SJCRH30 (cell line): Measurements from ENCODE around the gene EPHA7. TPM values are rescaled to one million over a fixed set of nuclear protein-coding genes. Genes with fewer than 3 reads are reported as not detected.
A peak's percentile ranks its signal among the peaks of the same experiment; 100 is the strongest.

Experiments
- DNase-seq, 2 experiments: peaks; one replicate each; pipeline ENCODE4 v3.0.0-alpha.2; 2015 to 2020
- H3K27ac ChIP-seq: fragments of 250-450 bp; sonication (Bioruptor Pico); 2 replicates; pipeline ENCODE4 v1.5.1; 2020; ENCODE audit warnings: mild to moderate bottlenecking, moderate library complexity
- H3K27me3 ChIP-seq: fragments of 250-450 bp; sonication (Bioruptor Pico); 2 replicates; pipeline ENCODE4 v1.5.1; 2020; ENCODE audit warnings: mild to moderate bottlenecking, moderate library complexity
- H3K36me3 ChIP-seq: fragments of 250-450 bp; sonication (Bioruptor Pico); 2 replicates; pipeline ENCODE4 v1.5.1; 2020; ENCODE audit warnings: mild to moderate bottlenecking, moderate library complexity
- H3K4me1 ChIP-seq: fragments of 250-450 bp; sonication (Bioruptor Pico); 2 replicates; pipeline ENCODE4 v1.5.1; 2020; ENCODE audit warnings: mild to moderate bottlenecking, moderate library complexity
- H3K4me3 ChIP-seq: fragments of 250-450 bp; sonication (Bioruptor Pico); 2 replicates; pipeline ENCODE4 v1.5.1; 2020; ENCODE audit warnings: mild to moderate bottlenecking, moderate library complexity
- H3K9me3 ChIP-seq: fragments of 250-450 bp; sonication (Bioruptor Pico); replicated peaks from 2 replicates; pipeline ENCODE4 v1.5.1; 2020; ENCODE audit warnings: mild to moderate bottlenecking, moderate library complexity
- total RNA-seq: library from RNA; depleted of rRNA; stranded (reverse); fragments of >200 nt; shearing (Covaris generic); gene quantifications from 2 replicates; pipeline ENCODE4 v1.2.3, GENCODE V29; 2014

Gene EPHA7
- total RNA-seq, 1 experiment from 2014 or later, result 89.0 TPM

DNA sequence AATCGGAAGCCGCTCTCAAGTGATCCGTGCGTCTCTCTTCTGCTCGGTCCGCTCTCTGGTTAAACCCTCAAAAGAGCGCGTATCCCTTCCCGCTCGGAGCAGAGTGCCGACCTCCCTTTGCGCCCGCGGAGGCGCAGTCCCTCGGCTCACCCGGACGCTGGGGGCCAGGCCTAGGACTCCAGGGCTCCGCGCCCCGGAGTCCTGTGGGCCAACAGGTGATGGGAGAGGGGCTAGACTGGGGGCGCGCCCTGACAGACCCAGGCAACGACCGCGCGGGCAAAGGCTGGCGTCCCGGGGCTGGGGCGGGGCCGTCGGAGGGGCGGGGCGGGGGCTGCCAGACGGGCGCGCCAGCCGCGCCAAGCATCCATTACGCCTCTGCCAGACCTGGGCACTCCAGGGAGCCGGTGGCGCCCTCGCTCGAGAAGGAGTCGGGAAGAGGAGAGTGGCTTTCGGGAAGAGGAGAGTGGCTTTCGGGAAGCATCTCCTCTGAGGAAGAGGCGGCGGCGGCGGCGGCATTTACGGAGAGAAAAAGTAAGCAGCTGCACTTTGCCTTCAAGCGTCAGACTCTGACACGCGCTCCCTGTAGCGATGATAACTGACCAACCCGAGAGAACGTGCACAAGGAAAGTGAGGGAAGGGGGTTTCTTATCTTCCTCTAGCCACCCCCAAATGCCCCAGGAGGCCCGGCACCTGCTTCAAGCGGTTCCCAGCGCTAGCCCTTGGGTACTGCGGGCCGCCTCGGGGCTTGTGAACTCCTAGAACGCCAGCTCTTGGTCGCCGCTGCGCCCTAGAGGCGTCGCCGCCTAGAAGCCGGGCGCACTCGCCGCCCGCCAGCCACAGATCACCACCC lies 2.6 kb downstream of the EPHA7 start:
- H3K27me3 ChIP-seq, result no peaks in the 10 kb centered on the region
- peak; percentile 92 for DNase-seq
- H3K36me3 ChIP-seq, result peaks cover 25% of the 10 kb centered on the region
- peak overlapping the region; percentile 92 for H3K27ac ChIP-seq
- H3K4me3 ChIP-seq, result peak overlapping the region; percentile 70
- H3K9me3 ChIP-seq, result no peaks in the 10 kb centered on the region
- H3K4me1 ChIP-seq, result peaks cover 19% of the 10 kb centered on the region

DNA sequence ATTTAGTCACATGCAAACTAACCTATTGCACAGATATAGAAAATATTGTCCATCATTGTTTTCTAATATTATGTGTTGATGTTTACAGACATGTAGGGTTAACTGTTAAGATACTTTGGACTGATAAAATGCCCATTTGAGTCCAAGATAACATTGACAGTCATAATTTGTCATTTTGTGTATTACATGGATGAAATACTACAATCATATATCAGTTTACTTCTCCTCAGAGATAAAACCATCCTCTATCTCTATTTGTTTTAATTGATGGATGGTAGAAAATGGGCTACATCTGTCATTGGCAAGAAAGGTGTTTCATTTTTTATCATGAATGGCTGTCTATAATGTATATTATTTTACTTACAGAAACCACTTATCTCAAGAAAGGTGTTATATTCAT lies 6.2 kb downstream of the EPHA7 start:
- H3K4me3 ChIP-seq, result no peak overlapping the region
- H3K9me3 ChIP-seq, result no peaks in the 10 kb centered on the region
- H3K27me3 ChIP-seq, result no peaks in the 10 kb centered on the region
- no peak for DNase-seq
- H3K27ac ChIP-seq, result no peak overlapping the region
- H3K4me1 ChIP-seq, result peaks cover 18% of the 10 kb centered on the region
- H3K36me3 ChIP-seq, result peaks cover 60% of the 10 kb centered on the region

DNA sequence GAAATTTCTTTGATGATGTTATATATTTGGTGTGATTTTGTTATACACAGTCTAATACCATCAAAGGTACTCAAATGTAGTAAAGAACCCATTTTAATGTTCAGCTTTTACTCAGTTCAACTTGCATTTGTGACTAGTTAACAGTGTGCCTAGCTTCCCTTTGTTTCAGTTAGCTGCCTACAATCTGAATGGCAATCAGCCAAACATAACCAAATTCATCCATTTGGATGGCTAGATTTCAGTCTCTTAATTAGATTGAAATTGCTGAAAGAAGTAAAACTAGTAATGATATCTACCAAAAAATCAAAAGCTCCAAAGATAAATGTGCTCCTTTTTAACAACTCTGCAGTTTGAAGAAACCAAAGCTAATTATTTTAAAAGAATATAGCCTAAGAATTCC lies 6.9 kb downstream of the EPHA7 start:
- Histone ChIP-seq H3K4me3 (no peak overlapping the region), H3K9me3 (no peaks in the 10 kb centered on the region), H3K4me1 (peaks cover 18% of the 10 kb centered on the region), H3K36me3 (peaks cover 67% of the 10 kb centered on the region), H3K27ac (no peak overlapping the region), H3K27me3 (no peaks in the 10 kb centered on the region)
- DNase-seq, result peak in 1 of 2 experiments; percentile 51

DNA sequence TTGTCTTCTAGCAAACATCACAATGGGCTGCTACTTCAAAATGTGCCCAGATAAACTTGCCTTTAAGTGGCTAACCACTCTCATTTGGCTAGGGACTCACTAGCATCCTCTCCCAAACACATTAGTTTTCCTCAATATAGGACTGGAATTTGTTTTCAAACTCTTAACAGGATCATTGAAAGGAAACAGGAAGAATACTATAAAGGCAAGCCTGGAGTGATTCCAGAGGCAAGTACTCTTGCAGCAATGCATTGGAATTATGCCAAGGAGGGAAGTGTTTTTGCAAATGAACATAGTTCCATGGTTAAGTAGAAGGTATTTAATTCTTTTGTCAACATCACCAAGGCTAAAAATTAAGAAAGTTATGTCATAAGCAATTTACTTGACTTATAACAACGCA lies 12.2 kb downstream of the EPHA7 start:
- no peaks in the 10 kb centered on the region for H3K27me3 ChIP-seq
- no peaks in the 10 kb centered on the region; the same call in 1 of the 2 replicates for H3K4me1 ChIP-seq
- DNase-seq, result peak in 1 of 2 experiments; percentile 40
- no peak overlapping the region for H3K4me3 ChIP-seq
- peaks cover 87% of the 10 kb centered on the region for H3K36me3 ChIP-seq
- H3K27ac ChIP-seq, result no peak overlapping the region
- no peaks in the 10 kb centered on the region for H3K9me3 ChIP-seq

DNA sequence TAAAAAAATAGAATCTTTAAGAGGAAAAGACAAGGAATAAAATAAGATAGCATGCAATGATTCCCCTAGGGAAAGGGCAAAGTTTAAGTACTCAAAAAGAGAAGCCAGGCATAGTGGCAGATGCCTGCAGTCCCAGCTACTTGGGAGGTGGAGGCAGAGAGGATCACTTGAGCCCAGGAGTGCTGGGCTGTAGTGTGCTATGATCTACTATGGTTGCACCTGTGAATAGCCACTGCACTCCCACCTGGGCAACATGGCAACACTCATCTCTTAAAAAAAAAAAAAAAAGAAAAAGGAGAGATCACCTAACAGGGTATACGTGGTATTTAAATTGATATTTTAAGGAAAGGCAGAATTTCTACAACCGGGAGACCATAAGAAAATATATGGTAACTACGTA lies 16.0 kb downstream of the EPHA7 start:
- Histone ChIP-seq H3K4me3 (no peak overlapping the region), H3K27me3 (no peaks in the 10 kb centered on the region), H3K27ac (no peak overlapping the region), H3K9me3 (no peaks in the 10 kb centered on the region), H3K4me1 (peaks cover 10% of the 10 kb centered on the region), H3K36me3 (peaks cover 84% of the 10 kb centered on the region)
- DNase-seq, result no peak

DNA sequence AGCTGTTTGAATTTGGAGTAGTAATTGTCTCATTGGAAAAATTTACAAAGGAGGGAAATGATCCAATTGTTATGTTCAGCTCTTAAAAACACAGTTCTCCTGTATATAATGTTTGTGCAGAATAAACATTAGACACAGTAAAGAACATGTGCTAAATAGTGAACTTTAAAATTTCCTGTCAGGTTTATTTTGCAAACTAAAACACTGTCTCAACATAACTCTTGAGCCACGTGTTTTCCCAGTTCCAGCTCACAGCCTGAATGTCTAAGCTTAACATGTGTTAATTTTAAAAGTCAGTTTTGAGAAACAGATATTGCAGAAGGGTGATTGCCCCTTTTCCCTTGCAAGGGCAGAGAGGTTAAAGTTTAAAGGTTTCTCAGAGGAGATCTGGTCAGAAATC lies 20.6 kb downstream of the EPHA7 start:
- Histone ChIP-seq H3K4me1 (peaks cover 46% of the 10 kb centered on the region), H3K27ac (no peak overlapping the region), H3K9me3 (no peaks in the 10 kb centered on the region), H3K4me3 (no peak overlapping the region), H3K36me3 (peaks cover 60% of the 10 kb centered on the region), H3K27me3 (no peaks in the 10 kb centered on the region)
- no peak for DNase-seq

DNA sequence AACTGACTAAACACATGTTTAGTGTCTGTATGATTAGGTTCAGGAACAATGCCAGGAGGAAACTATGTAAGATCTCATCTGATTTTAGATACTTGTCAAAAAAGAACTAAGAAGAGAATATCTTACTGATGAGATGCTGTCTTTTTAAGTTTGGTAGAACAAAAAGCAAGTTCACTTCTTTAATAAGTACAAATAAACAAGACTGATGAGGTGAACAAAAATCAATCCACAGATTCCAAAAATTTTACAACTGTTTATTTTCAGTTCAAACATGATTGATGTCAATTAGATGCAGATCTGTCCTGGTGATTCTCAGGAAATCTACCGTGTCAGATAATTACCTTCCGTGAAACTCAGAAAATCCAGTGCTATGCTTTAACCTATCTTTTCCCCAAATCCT lies 24.9 kb downstream of the EPHA7 start:
- H3K9me3 ChIP-seq, result no peaks in the 10 kb centered on the region
- H3K27ac ChIP-seq, result peak overlapping the region; percentile 91
- no peaks in the 10 kb centered on the region for H3K27me3 ChIP-seq
- H3K4me1 ChIP-seq, result peaks cover 68% of the 10 kb centered on the region
- no peak overlapping the region for H3K4me3 ChIP-seq
- H3K36me3 ChIP-seq, result peaks cover 35% of the 10 kb centered on the region
- DNase-seq, result peak in 1 of 2 experiments; percentile 65

DNA sequence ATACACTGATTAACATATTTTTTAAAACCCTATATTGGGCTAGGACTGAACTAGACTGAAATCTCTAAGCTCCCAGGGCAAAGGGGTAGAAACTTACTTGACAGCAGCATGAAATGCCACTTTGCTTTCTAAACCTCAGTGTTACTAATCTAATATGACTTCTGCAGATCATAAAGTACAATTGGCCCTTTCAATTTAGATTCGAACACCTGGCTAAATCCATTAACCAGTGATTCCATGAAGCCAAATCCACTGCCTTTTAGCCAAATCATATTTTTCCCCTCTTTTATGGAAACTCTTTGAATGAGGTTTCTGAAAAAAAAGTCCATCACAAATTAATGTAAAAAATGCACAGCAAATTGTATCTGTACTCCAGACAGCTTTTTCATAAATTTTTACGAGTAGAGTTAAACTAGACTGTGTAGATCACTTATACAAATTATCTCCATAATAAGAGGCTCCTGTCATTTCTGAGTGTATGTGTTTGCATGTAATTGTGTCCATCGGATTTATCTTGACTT lies 25.7 kb downstream of the EPHA7 start:
- Histone ChIP-seq H3K27ac (peak overlapping the region; percentile 91), H3K36me3 (peaks cover 41% of the 10 kb centered on the region), H3K4me1 (peaks cover 61% of the 10 kb centered on the region), H3K4me3 (no peak overlapping the region), H3K27me3 (no peaks in the 10 kb centered on the region), H3K9me3 (no peaks in the 10 kb centered on the region)
- peak; percentile 32 to 88 for DNase-seq

DNA sequence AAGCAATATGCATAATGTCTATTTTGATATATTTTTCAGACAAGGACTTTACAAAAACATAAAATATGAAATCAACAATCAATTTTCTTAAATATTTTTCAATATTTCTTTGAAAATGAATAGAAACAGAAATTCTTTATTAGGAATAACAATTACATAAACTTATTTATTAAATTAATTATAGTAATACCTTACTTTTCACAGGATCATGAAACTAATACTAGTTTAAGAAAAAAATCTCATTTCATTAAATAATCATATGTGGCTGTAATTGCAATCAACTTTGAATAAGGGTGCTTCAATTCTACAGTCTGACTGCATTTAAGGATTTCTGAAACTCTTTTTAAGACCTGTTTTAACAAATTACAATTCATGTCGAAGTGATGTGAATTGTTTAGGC lies 26.6 kb downstream of the EPHA7 start:
- peaks cover 55% of the 10 kb centered on the region for H3K4me1 ChIP-seq
- DNase-seq, result no peak

DNA sequence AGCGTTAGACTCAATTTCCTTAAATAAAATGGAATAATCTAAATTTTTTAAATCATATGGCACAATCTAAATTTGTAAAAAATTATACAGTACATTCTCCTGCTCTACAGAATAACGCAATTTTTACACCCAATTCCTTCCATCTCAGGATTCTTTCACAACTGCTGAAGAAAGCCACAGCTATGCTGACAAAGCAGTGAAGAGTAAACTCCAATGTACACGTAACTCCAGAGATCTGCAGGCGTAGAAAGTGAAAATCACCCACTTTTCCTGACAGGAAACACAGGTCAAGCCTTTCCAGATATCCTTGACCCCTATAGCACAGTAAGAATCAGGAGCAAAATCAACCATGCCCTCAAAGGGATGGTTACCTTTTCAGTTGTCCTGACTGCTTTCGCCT lies 27.4 kb downstream of the EPHA7 start:
- peaks cover 54% of the 10 kb centered on the region for H3K4me1 ChIP-seq
- H3K27me3 ChIP-seq, result no peaks in the 10 kb centered on the region
- 0 out of 2 replicates have a peak, but pooled peaks cover 4% of the 10 kb centered on the region for H3K9me3 ChIP-seq
- peak overlapping the region; percentile 91 for H3K27ac ChIP-seq
- H3K4me3 ChIP-seq, result no peak overlapping the region
- DNase-seq, result peak in 1 of 2 experiments; percentile 41
- peaks cover 39% of the 10 kb centered on the region for H3K36me3 ChIP-seq

More for the DNA sequence above, 26.6 kb downstream of the EPHA7 start:
- Histone ChIP-seq H3K4me3 (no peak overlapping the region), H3K9me3 (no peaks in the 10 kb centered on the region), H3K27me3 (no peaks in the 10 kb centered on the region), H3K27ac (peak overlapping the region; percentile 91), H3K36me3 (peaks cover 41% of the 10 kb centered on the region)

DNA sequence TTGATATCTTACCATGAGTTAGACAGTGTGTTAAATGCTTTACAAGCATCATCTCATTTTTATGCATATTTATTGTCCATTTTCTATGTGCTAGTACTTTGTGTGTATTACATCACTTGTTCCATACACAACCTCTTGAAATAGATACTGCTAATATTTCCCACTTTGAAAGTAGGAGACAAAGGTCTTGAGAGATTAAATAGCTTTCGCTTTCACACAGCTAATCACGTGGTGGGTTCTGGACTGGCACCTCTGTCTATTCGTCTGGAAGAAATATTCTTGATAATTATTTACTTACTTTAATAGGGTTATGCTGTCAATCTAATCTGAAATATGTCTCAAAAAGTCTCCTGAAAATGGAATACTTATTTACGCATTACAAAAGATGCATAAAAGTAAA lies 30.2 kb downstream of the EPHA7 start:
- Histone ChIP-seq H3K9me3 (0 out of 2 replicates have a peak, but pooled peaks cover 4% of the 10 kb centered on the region), H3K4me1 (peaks cover 28% of the 10 kb centered on the region), H3K4me3 (no peak overlapping the region), H3K27ac (no peak overlapping the region), H3K27me3 (no peaks in the 10 kb centered on the region), H3K36me3 (peaks cover 58% of the 10 kb centered on the region)
- DNase-seq, result no peak

DNA sequence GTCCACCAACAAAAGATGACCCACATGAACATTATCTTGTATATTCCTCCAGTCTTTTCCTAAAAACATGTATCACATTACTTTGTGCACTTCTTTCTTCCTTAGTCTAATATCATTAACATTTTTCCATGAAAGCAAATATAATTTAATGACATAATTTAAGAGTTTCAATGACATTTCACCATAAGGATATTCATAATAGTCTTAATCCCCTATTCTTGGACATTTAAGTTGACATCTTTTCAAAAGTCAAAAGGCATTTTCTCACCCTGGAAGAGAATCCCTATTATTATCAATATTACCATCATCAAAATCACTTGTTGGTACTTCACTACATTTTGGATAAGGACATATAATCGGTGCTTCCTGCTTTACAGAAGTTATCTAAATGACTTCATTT lies 31.3 kb downstream of the EPHA7 start:
- Histone ChIP-seq H3K4me1 (peaks cover 19% of the 10 kb centered on the region), H3K9me3 (0 out of 2 replicates have a peak, but pooled peaks cover 4% of the 10 kb centered on the region), H3K27me3 (no peaks in the 10 kb centered on the region), H3K4me3 (no peak overlapping the region), H3K27ac (no peak overlapping the region), H3K36me3 (peaks cover 67% of the 10 kb centered on the region)
- DNase-seq, result no peak

DNA sequence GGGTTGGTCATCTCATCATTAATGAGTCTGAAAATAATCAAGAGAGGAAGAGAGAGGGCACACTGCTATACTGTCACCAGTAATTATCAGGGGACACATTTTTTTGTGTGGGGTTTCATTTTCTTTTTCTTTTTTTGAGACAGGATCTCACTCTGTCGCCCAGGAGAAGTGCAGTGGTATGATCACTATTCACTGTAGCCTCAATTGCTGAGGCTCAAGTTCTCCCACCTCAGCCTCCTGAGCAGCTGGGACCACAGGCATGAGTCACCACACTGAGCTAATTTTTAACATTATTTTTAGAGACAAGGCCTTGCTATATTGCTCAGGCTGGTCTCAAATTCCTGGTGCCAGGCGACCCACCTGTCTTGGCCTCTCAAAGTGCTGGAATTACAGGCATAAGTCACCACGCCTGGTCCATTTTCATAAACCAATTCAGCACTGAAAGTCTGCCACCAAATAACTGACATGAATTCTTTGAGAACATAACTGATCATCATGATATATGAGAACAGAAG lies 43.3 kb downstream of the EPHA7 start:
- peaks cover 53% of the 10 kb centered on the region for H3K36me3 ChIP-seq
- H3K9me3 ChIP-seq, result peaks cover 3% of the 10 kb centered on the region; the same call in 1 of the 2 replicates
- peaks cover 48% of the 10 kb centered on the region for H3K4me1 ChIP-seq
- no peaks in the 10 kb centered on the region for H3K27me3 ChIP-seq
- H3K27ac ChIP-seq, result peak overlapping the region; percentile 49
- no peak overlapping the region for H3K4me3 ChIP-seq
- peak; percentile 62 to 72 for DNase-seq

DNA sequence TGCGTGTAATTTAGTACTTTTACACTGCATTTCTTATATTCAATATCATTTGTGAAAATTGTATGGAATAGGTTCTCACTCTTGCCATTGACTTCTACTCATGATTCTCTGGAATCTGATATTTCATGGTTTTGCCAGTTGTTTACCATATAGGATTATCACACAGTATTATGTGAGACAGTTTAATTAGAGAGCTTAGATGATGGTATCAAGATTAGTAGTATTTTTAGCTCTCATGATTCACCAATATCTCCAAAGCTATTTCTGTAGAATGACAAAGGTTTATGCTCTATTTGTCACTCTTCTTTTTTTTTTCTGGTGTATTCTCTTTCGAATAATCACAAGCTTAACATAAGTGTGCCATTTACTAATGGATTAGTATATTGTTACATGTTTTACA lies 45.9 kb downstream of the EPHA7 start:
- H3K4me3 ChIP-seq, result no peak overlapping the region
- H3K27ac ChIP-seq, result peak overlapping the region; percentile 9; the same call in 1 of the 2 replicates
- H3K4me1 ChIP-seq, result peaks cover 66% of the 10 kb centered on the region
- H3K36me3 ChIP-seq, result peaks cover 47% of the 10 kb centered on the region
- peak in 1 of 2 experiments; percentile 46 for DNase-seq
- peaks cover 3% of the 10 kb centered on the region; the same call in 1 of the 2 replicates for H3K9me3 ChIP-seq
- no peaks in the 10 kb centered on the region for H3K27me3 ChIP-seq

DNA sequence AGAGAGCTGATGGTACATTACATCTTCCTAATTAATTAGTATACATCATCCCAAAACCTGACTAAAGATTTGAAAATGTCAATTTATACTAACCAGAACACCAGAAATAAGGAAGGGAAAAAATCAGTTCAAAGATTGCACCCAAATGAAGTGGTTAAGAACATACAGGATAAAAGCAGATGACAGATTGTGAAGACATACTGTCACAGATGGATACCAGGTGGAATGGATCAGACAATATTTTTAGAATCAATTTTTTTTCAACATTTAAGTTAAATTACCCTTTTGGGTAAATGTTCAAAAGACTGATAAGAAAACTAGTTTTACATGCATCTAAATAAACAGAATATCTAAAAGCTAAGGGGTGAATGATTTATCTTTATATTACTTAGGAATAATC lies 47.6 kb downstream of the EPHA7 start:
- Histone ChIP-seq H3K4me1 (peaks cover 50% of the 10 kb centered on the region), H3K27ac (no peak overlapping the region), H3K9me3 (no peaks in the 10 kb centered on the region; the same call in 1 of the 2 replicates), H3K27me3 (no peaks in the 10 kb centered on the region), H3K4me3 (no peak overlapping the region), H3K36me3 (peaks cover 32% of the 10 kb centered on the region)
- DNase-seq, result no peak
